ENCODE results near the gene HDAC1. TPM values are rescaled to one million over a fixed set of nuclear protein-coding genes. Genes with fewer than 3 reads are reported as not detected.

HDAC1 gene
- polyA plus RNA-seq, 1 experiment: 172 TPM

- CTCF ChIA-PET: no interaction called here
- Histone ChIP-seq H3K9me3 (ENCODE audit: control insufficient read depth, insufficient read depth, low read length) (no peaks in the 10 kb centered on the region), H3K4me3 (ENCODE audit: low read depth, low read length) (no peak overlapping the region), H3K27ac (ENCODE audit: low read depth, low read length) (no peak overlapping the region), H3K27me3 (ENCODE audit: control insufficient read depth, insufficient read depth, low read length) (no peaks in the 10 kb centered on the region)
- DNase-seq (ENCODE audit: low read depth, low spot score): no peak
- POLR2A ChIA-PET: interaction anchor here (1.1 to 1.7 kb wide), 2 partner anchors 13 to 28 kb away, joined by 3 to 5 read pairs; partner anchors contain the start of gene MARCKSL1
- no peak for TF ChIP-seq CTCF (IDR thresholded peaks at IDR 0.05; ENCODE audit: low read depth, low read length)
Measured at GRCh38 chr1:32363713-32364112, 71.8 kb downstream of the HDAC1 start.

- no peak for DNase-seq (ENCODE audit: low read depth, low spot score)
- Histone ChIP-seq H3K27ac (ENCODE audit: low read depth, low read length) (no peak overlapping the region), H3K4me3 (ENCODE audit: low read depth, low read length) (no peak overlapping the region), H3K9me3 (ENCODE audit: control insufficient read depth, insufficient read depth, low read length) (no peaks in the 10 kb centered on the region), H3K27me3 (ENCODE audit: control insufficient read depth, insufficient read depth, low read length) (no peaks in the 10 kb centered on the region)
- TF ChIP-seq CTCF (IDR thresholded peaks at IDR 0.05; ENCODE audit: low read depth, low read length): no peak
- POLR2A ChIA-PET: interaction anchor here (1.5 kb wide), 1 partner anchor 30 kb away, joined by 5 read pairs; the partner anchor contains the start of gene BSDC1
- CTCF ChIA-PET: no interaction called here
Measured at GRCh38 chr1:32364836-32365235, 73.0 kb downstream of the HDAC1 start.

GRCh38 chr1:32365445-32365844, 73.6 kb downstream of the HDAC1 start:
- Histone ChIP-seq H3K9me3 (ENCODE audit: control insufficient read depth, insufficient read depth, low read length) (no peaks in the 10 kb centered on the region), H3K27ac (ENCODE audit: low read depth, low read length) (no peak overlapping the region), H3K4me3 (ENCODE audit: low read depth, low read length) (no peak overlapping the region), H3K27me3 (ENCODE audit: control insufficient read depth, insufficient read depth, low read length) (no peaks in the 10 kb centered on the region)
- POLR2A ChIA-PET: interaction anchor here (0.7 to 1.5 kb wide), 3 partner anchors 15 to 258 kb away, joined by 3 to 5 read pairs (median 4); partner anchors contain the start of genes BSDC1 and KPNA6
- CTCF ChIA-PET: no interaction called here
- no peak for TF ChIP-seq CTCF (IDR thresholded peaks at IDR 0.05; ENCODE audit: low read depth, low read length)
- no peak for DNase-seq (ENCODE audit: low read depth, low spot score)

- ChIA-PET CTCF (interaction anchor here (0.9 to 1.6 kb wide), 2 partner anchors 33 to 152 kb away, joined by 3 to 5 read pairs; no protein-coding TSS in a partner anchor), POLR2A (interaction anchor here (4.2 kb wide), 1 partner anchor 32 kb away, joined by 30 read pairs; the partner anchor contains the start of gene MARCKSL1)
- H3K9me3 ChIP-seq (ENCODE audit: control insufficient read depth, insufficient read depth, low read length): no peaks in the 10 kb centered on the region
- DNase-seq (ENCODE audit: low read depth, low spot score): no peak
- TF ChIP-seq CTCF (IDR thresholded peaks at IDR 0.05; ENCODE audit: low read depth, low read length): no peak
- no peak overlapping the region for H3K27ac ChIP-seq (ENCODE audit: low read depth, low read length)
- no peaks in the 10 kb centered on the region for H3K27me3 ChIP-seq (ENCODE audit: control insufficient read depth, insufficient read depth, low read length)
- H3K4me3 ChIP-seq (ENCODE audit: low read depth, low read length): no peak overlapping the region
Measured at GRCh38 chr1:32367912-32368635, 76.2 kb downstream of the HDAC1 start.

- Histone ChIP-seq H3K27me3 (ENCODE audit: control insufficient read depth, insufficient read depth, low read length) (no peaks in the 10 kb centered on the region), H3K27ac (ENCODE audit: low read depth, low read length) (no peak overlapping the region), H3K4me3 (ENCODE audit: low read depth, low read length) (no peak overlapping the region), H3K9me3 (ENCODE audit: control insufficient read depth, insufficient read depth, low read length) (no peaks in the 10 kb centered on the region)
- DNase-seq (ENCODE audit: low read depth, low spot score): no peak
- POLR2A ChIA-PET: interaction anchor here (1.1 kb wide), 1 partner anchor 36 kb away, joined by 3 read pairs; the partner anchor contains the start of gene MARCKSL1
- no peak for TF ChIP-seq CTCF (IDR thresholded peaks at IDR 0.05; ENCODE audit: low read depth, low read length)
- CTCF ChIA-PET: interaction anchor here (0.6 to 2.1 kb wide), 3 partner anchors 19 to 157 kb away, joined by 3 to 10 read pairs (median 4); no protein-coding TSS in a partner anchor
Measured at GRCh38 chr1:32372149-32372756, 80.4 kb downstream of the HDAC1 start.
